GM12891 (cell line): ENCODE measurements around the gene TNNI3K.

Experiments
- POLR2A ChIP-seq: IDR thresholded peaks from 2 replicates; pipeline ENCODE4 v1.6.1; 2011; ENCODE audit warnings: low read depth, low read length, control low read depth
- POLR2AphosphoS5 ChIP-seq: IDR thresholded peaks from 2 replicates; pipeline ENCODE4 v1.6.1; 2011; ENCODE audit warnings: low read depth, low read length, control low read depth
- TAF1 ChIP-seq: IDR thresholded peaks from 2 replicates; pipeline ENCODE4 v1.6.1; 2011; ENCODE audit warnings: low read depth, low read length, control low read depth

DNA sequence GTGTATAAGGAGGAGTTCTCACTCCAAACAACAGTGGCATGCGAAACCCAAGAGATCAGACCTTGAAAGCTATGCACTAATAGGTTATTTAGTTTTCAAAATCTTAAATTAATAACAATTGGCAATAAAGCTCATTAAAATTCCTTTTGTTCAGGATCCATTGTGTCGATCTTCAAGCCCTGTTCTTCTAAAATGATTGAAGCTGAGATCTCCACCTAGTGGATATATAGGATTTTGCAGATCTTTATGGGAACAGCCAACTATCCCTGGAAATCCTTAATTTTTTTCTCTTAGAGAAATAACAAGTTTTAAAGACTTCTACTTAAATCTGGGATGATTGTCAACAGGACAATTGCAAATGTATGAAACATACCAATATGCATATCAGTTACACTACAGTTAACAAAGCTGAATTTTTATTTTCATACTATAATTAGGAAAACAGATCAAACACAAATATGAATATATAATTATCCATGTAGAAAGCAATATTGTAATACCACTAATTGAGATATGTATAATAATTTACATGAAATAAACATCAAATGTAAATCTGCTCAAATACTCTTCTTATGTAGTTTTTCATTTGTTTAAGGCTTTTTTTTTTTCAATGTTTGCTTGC is 233.9 kb downstream of the TNNI3K start:
- TF ChIP-seq POLR2AphosphoS5 (no peak), POLR2A (no peak), TAF1 (no peak)
